ENCODE measurements around the gene DAAM2. TPM values are rescaled to one million over a fixed set of nuclear protein-coding genes. Genes with fewer than 3 reads are reported as not detected.

DAAM2 gene
- total and polyA plus RNA-seq, 2 of the 8 experiments (the other 6 are each of a cell fraction or from before 2014, with no cell fraction given), result 1.5 to 2.9 TPM

DNA sequence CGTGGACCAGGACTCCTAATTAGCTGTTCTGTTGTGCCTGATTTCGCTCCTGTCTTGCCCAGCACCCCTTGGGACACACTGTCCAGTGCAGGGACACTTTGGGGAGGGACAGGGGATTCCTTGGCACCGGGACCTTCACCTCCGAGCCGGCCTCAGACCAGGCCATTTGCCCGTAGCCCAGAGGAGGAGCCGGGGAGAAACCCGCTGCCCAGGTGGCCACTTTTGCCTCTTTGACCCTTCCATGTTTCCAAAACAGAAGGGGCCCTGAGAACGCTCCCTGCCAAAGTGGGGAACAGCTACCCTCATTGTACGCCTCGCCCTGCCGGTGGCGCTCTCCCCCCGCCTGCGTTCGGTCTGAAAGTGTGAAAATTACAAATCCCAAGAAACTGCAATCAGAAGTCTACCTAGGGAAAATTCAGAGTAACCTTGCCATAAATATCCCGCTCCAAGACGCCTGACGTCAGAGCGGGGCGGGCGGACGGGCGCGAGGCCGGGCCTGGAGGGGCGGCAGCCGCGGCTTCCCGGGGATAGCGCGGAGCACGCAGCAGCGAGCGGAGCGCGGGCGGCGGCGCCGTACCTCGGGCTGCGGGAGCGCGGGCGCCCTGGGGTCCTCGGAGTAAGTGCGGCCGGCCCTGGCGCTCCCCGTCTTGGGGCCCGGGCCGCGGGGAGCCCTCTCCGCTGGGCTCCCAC, at the start of gene DAAM2 (continued):
- TF ChIP-seq, protein P1, sequence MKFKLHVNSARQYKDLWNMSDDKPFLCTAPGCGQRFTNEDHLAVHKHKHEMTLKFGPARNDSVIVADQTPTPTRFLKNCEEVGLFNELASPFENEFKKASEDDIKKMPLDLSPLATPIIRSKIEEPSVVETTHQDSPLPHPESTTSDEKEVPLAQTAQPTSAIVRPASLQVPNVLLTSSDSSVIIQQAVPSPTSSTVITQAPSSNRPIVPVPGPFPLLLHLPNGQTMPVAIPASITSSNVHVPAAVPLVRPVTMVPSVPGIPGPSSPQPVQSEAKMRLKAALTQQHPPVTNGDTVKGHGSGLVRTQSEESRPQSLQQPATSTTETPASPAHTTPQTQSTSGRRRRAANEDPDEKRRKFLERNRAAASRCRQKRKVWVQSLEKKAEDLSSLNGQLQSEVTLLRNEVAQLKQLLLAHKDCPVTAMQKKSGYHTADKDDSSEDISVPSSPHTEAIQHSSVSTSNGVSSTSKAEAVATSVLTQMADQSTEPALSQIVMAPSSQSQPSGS (IDR thresholded peaks at IDR 0.05; ENCODE audit: low read length), result no peak
- TF ChIP-seq GTF2F1 (IDR thresholded peaks at IDR 0.05; ENCODE audit: borderline replicate concordance, low read depth, low read length) (no peak), JUN (IDR thresholded peaks at IDR 0.05; ENCODE audit: low read depth, low read length) (no peak)
